D721Med (cell line): ENCODE results near the gene KIF14.
"Not testable (repeated sequence)": the region's sequence is repeated elsewhere in the genome, so short reads cannot be mapped to it uniquely, and the experiment has no call there.

Experiments
- DNase-seq: peaks from one replicate; pipeline ENCODE4 v3.0.0; 2011; ENCODE audit warnings: low spot score; ENCODE audit not compliant: insufficient read length
- FAIRE-seq: peaks from 2 replicates; lab custom pipeline; 2011; peaks lifted over from hg19 to GRCh38; lab: Jason Lieb, UNC
- CTCF ChIP-seq: IDR thresholded peaks from 2 replicates; pipeline ENCODE4 v1.5.1; 2012; ENCODE audit warnings: mild to moderate bottlenecking, control low read depth; ENCODE audit not compliant: insufficient read depth; ENCODE audit errors: missing control alignments

The KIF14 gene

GRCh38 chr1:200631375-200631774 lies 10.8 kb upstream of the KIF14 start:
- FAIRE-seq (no peak), DNase-seq (no peak)
- no peak for TF ChIP-seq CTCF

- not testable (repeated sequence) for DNase-seq, FAIRE-seq
These were observed 10.0 kb upstream of the KIF14 start for GRCh38 chr1:200630515-200630899.

- TF ChIP-seq CTCF = no peak
- DNase-seq (no peak), FAIRE-seq (no peak)
These were observed 9.4 kb upstream of the KIF14 start for GRCh38 chr1:200629876-200630514.

GRCh38 chr1:200628223-200628881 lies 7.8 kb upstream of the KIF14 start:
- FAIRE-seq = no peak
- no peak for TF ChIP-seq CTCF
- DNase-seq = no peak

GRCh38 chr1:200627575-200628222 lies 7.1 kb upstream of the KIF14 start:
- no peak for FAIRE-seq
- DNase-seq = no peak
- TF ChIP-seq CTCF = no peak

GRCh38 chr1:200626853-200627534 lies 6.4 kb upstream of the KIF14 start:
- FAIRE-seq = no peak
- TF ChIP-seq CTCF = no peak
- no peak for DNase-seq

GRCh38 chr1:200625381-200625824 lies 4.9 kb upstream of the KIF14 start:
- no peak for TF ChIP-seq CTCF
- FAIRE-seq (no peak), DNase-seq (no peak)
